Measurements from ENCODE around the gene MACF1. TPM values are rescaled to one million over a fixed set of nuclear protein-coding genes. Genes with fewer than 3 reads are reported as not detected.

MACF1 gene
- total RNA-seq, 1 experiment from 2014 or later = 190 TPM

DNA sequence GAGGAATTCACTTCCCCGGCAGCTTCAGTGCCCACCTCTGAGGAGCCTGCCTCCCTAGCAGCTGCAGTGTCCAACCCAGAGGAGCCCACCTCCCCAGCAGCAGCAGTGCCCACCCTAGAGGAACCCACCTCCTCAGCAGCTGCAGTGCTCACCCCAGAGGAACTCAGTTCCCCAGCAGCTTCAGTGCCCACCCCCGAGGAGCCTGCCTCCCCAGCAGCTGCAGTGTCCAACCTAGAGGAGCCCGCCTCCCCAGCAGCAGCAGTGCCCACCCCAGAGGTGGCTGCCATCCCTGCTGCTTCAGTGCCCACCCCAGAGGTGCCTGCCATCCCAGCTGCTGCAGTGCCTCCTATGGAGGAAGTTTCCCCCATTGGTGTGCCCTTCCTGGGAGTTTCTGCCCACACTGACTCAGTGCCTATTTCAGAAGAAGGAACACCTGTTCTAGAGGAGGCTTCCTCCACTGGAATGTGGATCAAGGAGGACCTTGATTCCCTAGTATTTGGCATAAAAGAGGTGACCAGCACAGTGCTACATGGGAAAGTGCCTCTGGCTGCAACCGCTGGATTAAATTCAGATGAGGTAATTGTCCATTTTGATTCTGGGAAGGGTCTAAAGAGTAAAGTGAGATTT lies 209.5 kb downstream of the MACF1 start:
- no peak overlapping the region for H3K9ac ChIP-seq (ENCODE audit: extremely low read depth, insufficient read length, low read length)
- no peak overlapping the region for H4K5ac ChIP-seq (ENCODE audit: insufficient read length, low read depth, low read length)
- Mint-ChIP-seq H3K27me3 (ENCODE audit: low read depth) (no peaks in the 10 kb centered on the region), H3K9me3 (peaks cover 0 to 28% of the 10 kb centered on the region in 2 experiments; a peak in 3 of 5 replicates), H3K36me3 (ENCODE audit: insufficient read depth in 1 of 3, low read depth in 3 of 3) (peaks cover 39 to 44% (median 43%) of the 10 kb centered on the region in 3 experiments), H3K4me1 (peaks cover 45 to 55% of the 10 kb centered on the region in 2 experiments), H3K4me3 (peak overlapping the region; percentile 10 to 57), H3K27ac (peak overlapping the region in 1 of 3 experiments; percentile 24; a peak in 2 of 7 replicates)
- no peaks in the 10 kb centered on the region for H3K27me3 ChIP-seq (ENCODE audit: insufficient read depth, low read length)
- H2BK120ac ChIP-seq (ENCODE audit: low read depth, low read length, poor library complexity, severe bottlenecking) = no peak overlapping the region
- H4K8ac ChIP-seq (replicated peaks; ENCODE audit: insufficient read length, low read depth, low read length) = no peak overlapping the region
- DNase-seq = no peak
- TF ChIP-seq, protein P1, sequence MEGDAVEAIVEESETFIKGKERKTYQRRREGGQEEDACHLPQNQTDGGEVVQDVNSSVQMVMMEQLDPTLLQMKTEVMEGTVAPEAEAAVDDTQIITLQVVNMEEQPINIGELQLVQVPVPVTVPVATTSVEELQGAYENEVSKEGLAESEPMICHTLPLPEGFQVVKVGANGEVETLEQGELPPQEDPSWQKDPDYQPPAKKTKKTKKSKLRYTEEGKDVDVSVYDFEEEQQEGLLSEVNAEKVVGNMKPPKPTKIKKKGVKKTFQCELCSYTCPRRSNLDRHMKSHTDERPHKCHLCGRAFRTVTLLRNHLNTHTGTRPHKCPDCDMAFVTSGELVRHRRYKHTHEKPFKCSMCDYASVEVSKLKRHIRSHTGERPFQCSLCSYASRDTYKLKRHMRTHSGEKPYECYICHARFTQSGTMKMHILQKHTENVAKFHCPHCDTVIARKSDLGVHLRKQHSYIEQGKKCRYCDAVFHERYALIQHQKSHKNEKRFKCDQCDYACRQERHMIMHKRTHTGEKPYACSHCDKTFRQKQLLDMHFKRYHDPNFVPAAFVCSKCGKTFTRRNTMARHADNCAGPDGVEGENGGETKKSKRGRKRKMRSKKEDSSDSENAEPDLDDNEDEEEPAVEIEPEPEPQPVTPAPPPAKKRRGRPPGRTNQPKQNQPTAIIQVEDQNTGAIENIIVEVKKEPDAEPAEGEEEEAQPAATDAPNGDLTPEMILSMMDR (conservative IDR thresholded peaks at IDR 0.05) = no peak
- no peak overlapping the region for H2BK15ac ChIP-seq (ENCODE audit: low read depth, low read length)
- peaks cover 12% of the 10 kb centered on the region; the same call in 1 of the 2 replicates for H3K4me1 ChIP-seq (ENCODE audit: insufficient read depth, low read length)
- H3K79me1 ChIP-seq (ENCODE audit: insufficient read depth, low read depth, low read length, poor library complexity, severe bottlenecking) = no peaks in the 10 kb centered on the region
- no peak overlapping the region for H2AFZ ChIP-seq (ENCODE audit: low read length)
- no peak overlapping the region for H3K56ac ChIP-seq (ENCODE audit: insufficient read length, low read depth, low read length)
- no peak overlapping the region for H2AK5ac ChIP-seq (ENCODE audit: insufficient read length, low read length)
- H3K4ac ChIP-seq (ENCODE audit: low read depth, low read length) = no peak overlapping the region
- H4K91ac ChIP-seq (ENCODE audit: insufficient read length, low read depth, low read length) = no peak overlapping the region
- H2BK12ac ChIP-seq (ENCODE audit: insufficient read length, low read depth, low read length) = no peak overlapping the region
- H2BK20ac ChIP-seq (ENCODE audit: low read depth, low read length, poor library complexity, severe bottlenecking) = no peak overlapping the region
- H3K23me2 ChIP-seq (ENCODE audit: insufficient read length, low read depth, low read length, poor library complexity, severe bottlenecking) = peaks cover 6% of the 10 kb centered on the region
- no peak overlapping the region for H3K18ac ChIP-seq (ENCODE audit: insufficient read length, low read depth, low read length)
- no peak overlapping the region for H3K4me2 ChIP-seq (ENCODE audit: insufficient read depth, insufficient read length, low read length)
- H4K20me1 ChIP-seq (ENCODE audit: control insufficient read depth, insufficient read depth, insufficient read length) = no peaks in the 10 kb centered on the region
- no peak overlapping the region for H3K27ac ChIP-seq (ENCODE audit: insufficient read length, low read depth, low read length)
- H3K23ac ChIP-seq (ENCODE audit: insufficient read length, low read depth, low read length) = no peak overlapping the region
- no peak overlapping the region; the same call in 1 of the 2 replicates for H3K14ac ChIP-seq (ENCODE audit: insufficient read depth, low read length)
- H2BK5ac ChIP-seq (ENCODE audit: insufficient read length, low read length) = no peak overlapping the region
- no peak overlapping the region for H3T11ph ChIP-seq (ENCODE audit: low read length)
- no CpG with 5 or more reads among the region's 4 CpGs for WGBS (ENCODE audit: extremely low coverage, insufficient read length, low lambda C conversion rate)
- peaks cover 33% of the 10 kb centered on the region; the same call in 1 of the 2 replicates for H3K79me2 ChIP-seq (ENCODE audit: insufficient read depth, low read length)
- no peaks in the 10 kb centered on the region for H3K9me3 ChIP-seq (ENCODE audit: control insufficient read depth, low read depth, low read length)
